Right lung (tissue), 5 donors: Measurements from ENCODE around the gene FAM118B. TPM values are rescaled to one million over a fixed set of nuclear protein-coding genes. Genes with fewer than 3 reads are reported as not detected.
"Not testable (repeated sequence)": the region's sequence is repeated elsewhere in the genome, so short reads cannot be mapped to it uniquely, and the experiment has no call there.

Source experiments
- DNase-seq, 2 donors: peaks; one replicate each; pipeline ENCODE4 v3.0.0-alpha.2; 2013
- polyA plus RNA-seq, 5 donors: library from polyadenylated mRNA; unstranded; fragments of 120-200 nt; gene quantifications; one replicate each; pipeline versions ENCODE4 v1.2.1 to v1.2.3, GENCODE V29; 2013; ENCODE audit warnings: inconsistent platforms in 1 of 5, low replicate concordance in 1 of 5; ENCODE audit not compliant: insufficient read length in 5 of 5, insufficient read depth in 1 of 5

Gene FAM118B
- polyA plus RNA-seq, 5 donors = 28.6 to 34.6 (median 30.5) TPM

DNA sequence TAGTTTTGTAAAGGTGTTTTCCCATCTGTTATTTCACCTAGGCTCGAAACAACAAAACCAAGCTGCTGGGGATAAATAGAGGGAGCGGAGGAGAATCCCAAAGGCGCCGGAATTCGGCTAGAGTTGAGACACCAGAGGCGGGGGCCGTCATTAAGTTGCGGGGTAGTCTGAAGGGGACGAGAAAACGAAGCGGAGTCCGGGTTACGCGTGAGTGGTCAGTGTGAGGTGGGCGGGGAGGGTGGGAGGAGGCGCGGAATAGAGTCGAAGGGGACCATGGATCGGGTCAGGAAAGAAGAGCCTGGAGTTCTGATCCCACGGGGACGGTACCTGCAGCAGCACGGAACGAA is 56.8 kb downstream of the FAM118B start:
- DNase-seq = no peak

DNA sequence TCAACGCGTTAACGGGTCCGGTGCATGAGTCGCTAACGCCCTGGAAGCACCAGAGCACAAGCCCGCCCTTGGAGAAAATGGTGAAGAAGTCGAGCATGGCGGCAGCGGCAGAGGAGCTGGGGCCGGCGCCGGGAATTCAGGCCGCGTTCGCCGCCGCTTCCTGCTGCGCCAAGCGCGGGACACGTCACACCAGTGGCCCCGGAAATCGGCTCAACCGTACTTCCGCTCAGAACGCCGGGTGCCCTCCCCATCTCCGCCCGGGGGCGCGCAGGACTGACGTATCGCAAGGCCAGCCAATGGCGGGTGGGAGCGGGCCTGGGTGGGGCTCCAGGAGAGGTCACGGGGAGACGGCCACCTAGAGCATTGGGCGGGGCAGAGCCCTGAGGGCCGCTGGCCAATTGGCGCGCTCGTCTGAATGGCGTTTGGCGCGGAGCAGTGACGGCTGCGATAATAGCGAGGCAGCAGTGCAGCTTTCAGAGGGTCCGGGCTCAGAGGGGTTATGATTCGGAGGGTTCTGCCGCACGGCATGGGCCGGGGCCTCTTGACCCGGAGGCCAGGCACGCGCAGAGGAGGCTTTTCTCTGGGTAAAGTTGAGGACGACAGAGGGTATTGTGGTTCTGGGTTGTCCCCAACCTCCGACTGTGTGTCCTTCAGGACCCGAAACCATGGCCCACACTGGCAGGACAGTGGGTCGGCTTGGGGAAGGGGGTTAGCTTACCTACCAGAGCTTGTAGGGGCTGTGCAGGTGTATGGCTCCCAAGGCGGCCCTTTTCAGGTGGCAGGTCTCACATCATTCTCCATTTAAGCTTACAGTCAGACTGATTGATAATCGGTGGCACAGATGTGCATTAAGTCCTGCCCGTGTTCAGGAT is 57.4 kb downstream of the FAM118B start, which contains the start of the genes FOXRED1 and SRPRA:
Gene FOXRED1 (plus strand): TSS at position 447 of the 872 bp plus-strand sequence. CDS start 53 bp downstream, at position 500.
Gene SRPRA (minus strand): TSS at position 188 of the 872 bp plus-strand sequence. CDS start 91 bp downstream, at position 97.
- peak; percentile 98 for DNase-seq

DNA sequence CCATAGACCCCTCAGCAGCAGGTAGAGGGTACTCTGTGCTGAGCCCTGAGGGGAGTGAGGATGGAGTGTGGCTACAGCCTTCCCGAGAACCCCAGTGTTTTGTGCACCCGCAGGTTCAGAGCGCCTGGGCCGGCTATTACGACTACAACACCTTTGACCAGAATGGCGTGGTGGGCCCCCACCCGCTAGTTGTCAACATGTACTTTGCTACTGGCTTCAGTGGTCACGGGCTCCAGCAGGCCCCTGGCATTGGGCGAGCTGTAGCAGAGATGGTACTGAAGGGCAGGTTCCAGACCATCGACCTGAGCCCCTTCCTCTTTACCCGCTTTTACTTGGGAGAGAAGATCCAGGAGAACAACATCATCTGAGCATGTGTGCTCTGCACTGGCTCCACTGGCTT is 65.7 kb downstream of the FAM118B start:
- DNase-seq = no peak

DNA sequence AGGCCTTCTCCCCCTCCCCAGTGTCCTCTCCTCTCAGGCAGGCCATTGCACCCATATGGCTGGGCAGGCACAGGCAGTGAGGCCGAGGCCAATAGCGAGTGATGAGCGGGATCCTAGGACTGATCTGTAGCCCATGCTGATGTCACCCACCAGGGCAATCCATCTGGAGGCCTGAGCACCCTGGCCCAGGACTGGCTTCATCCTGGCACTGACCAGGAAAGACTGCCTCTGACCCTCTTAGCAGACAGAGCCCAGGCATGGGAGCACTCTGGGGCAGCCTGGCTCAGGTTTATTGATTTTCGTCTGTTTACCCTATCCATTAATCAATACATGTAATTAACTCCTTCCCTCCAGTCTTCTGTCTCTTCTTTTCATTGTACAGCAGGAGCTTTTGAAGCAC is 66.2 kb downstream of the FAM118B start:
- DNase-seq = no peak

DNA sequence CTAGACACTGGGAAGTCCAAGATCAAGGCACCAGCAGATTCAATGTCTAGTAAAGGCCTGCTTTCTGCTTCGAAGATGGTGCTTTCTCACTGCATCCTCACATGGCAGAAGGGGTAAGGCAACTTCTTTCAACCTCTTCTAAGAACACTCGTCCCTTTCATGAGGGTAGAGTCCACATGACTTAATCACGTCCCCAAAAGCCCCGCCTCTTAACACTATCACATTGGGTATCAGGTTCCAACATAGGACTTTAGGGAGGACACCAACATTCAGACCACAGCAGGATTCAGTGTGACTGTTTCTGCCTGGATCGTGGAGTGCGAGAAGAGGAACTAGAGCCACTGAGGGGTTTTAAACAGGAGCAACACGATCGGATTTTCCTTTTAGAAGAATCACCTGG is 67.6 kb downstream of the FAM118B start:
- DNase-seq = no peak

DNA sequence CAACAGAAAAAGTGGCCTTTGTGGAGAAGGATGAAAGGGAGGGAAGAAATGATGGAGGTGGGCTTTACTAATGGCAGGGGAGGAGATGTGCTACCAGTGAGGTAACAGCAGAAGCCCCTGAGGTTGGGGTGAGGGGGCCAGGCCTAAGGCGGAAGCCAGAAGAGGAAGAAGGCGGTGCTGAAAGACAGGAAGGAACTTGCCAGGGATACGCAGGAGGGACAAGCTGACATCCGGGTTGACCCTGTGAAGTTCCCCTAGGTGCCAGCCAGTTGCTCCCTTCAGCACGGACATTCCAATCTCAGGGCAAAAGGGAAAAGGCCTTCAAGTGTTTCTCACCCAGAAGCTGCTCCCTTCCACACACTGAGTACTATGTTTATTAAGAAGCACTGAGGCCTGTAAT is 69.0 kb downstream of the FAM118B start:
- no peak for DNase-seq

DNA sequence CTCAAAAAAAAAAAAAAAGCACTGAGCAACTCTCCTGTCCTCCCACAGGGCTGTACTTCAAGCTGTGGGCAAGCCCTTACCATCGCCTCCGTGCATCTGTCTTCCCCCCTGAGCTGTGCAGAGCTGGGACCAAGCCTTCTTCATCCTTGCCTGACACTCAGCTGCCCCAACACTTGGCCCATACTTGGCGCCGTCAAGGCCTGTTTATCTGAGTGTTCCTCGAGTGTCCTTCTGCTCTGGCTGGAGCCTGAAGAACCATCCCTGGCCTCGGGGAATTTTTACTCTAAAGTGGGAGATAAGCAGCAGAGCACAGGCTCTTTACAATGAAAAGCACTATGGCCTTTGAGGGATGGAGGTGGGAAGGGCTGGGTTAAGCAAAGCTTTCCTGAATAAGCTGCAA is 69.7 kb downstream of the FAM118B start:
- DNase-seq = no peak

DNA sequence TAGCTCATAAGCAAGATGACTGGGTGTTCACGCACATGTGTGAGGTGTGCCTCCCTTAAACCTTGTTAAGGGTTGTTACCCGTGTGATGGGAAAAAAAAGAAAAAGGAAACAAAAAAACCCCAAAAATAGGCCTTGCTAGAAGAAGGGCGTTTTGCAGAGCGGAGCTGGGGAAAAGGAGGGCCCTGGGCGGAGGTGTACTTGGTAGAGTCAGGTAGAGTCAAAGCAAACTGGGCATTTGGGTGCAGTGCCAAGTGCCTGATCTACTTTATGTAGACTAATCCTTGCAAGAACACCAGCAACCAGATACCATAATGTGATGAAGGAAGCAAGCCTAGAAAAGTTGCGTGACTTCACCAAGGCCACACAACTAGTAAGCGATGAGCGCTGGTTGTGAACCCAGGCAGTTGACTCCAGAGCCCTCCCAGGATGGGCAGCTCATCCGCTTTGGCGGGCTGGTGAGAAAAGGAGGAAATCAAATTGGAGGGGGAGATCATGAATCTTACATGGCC is 70.1 kb downstream of the FAM118B start:
- DNase-seq = no peak

DNA sequence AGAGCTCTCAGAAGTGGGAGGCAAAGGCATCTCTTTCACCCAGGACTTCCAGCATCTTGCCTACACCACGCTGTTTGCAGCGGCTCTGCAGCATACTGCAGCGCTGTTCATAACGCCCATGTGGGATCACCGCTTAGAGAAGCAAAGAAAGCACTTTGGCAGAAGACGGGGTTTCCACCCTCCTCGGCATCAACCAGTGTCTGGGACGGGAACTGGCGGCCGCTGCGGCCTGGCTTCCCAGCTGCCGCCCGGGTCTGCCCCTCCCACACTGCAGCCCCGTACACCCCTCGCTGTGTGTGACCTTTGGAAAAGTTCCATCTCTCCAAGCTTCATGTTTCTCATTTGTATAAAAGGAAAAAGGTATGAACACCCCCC is 70.8 kb downstream of the FAM118B start:
- DNase-seq = peak in 1 of 2 donors; percentile 57

DNA sequence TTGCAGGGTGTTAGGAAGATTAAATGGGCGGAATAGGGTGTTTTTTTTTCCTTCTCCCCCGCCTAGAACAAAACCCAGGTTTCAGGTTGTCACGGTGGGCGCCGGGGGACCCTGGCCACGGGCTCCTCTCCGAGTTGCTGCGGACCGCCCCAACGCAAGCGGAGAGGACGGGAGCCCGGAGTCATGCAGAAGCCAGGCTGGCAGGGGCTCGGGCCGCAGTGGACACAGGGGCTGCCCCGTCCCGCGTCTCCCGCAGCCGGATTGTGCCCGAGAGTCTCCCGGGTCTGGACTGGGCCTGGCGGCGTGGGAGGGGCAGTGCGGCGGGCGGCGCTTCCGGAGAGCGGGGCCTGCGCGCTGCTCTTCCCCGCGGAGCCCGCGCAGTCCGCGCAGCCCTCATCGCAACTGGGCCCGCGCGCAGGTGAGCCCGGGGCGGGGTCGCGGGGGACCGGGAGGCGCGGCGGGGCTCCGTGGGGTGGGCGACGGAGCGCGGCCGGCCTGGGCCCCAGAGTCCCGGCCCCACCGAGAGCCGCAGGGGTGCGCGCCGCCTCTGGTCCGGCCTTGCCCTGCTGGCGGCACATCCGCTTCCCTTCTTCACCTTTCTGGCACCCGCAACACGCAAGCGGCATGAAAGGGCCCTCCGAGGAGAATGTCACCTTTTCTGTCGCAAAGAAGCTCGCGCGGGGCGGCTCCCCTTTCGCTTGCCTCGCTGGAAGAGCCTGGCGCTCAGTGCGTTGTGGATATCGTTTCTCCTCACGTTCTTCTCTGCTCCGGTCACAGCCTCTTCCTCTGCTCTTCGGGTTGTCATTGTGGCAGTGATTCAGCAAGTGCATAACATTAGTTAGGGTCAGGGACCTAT is 71.4 kb downstream of the FAM118B start, which contains the start of gene TIRAP:
Gene TIRAP (plus strand): TSS at position 358 of the 856 bp plus-strand sequence. CDS start 7,802 bp downstream, outside the sequence.
- DNase-seq = peak; percentile 54 to 66

DNA sequence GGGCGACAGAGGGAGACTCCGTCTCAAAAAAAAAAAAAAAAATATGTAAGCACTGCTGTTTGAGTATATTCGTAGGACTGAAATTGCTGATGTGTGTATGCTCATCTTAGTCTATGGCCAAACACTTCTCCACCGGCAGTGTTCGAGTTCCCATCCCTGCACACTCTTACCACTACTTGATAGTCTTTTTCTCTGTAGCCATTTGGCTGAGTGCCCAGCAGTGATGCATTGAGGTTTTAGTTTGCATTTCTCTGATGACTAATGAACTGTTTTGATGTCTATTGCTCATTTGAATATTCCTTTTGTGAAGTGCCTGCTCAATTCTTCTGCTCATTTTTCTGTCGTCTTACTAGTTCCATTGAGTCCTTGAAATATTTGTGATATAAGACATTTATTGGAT is 73.2 kb downstream of the FAM118B start:
- DNase-seq = no peak

DNA sequence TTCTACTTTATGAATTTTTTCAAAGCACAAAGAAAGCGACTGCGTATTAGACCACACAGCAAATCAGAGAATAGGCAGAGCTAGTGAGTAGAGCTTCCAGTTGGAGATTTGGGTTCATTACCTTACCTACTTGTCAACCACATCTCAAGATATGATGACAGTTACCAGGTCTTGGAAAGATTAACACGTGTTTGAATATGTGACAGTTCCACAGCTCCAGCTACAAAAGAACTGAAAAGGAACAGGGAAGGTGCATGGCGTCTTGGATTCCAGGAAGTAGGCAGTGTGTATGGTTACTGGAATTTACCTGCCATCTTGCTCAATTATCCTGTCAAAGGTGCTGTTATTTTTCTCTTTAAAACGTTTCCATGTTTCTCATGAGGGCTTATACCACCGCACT is 76.7 kb downstream of the FAM118B start:
- no peak for DNase-seq

DNA sequence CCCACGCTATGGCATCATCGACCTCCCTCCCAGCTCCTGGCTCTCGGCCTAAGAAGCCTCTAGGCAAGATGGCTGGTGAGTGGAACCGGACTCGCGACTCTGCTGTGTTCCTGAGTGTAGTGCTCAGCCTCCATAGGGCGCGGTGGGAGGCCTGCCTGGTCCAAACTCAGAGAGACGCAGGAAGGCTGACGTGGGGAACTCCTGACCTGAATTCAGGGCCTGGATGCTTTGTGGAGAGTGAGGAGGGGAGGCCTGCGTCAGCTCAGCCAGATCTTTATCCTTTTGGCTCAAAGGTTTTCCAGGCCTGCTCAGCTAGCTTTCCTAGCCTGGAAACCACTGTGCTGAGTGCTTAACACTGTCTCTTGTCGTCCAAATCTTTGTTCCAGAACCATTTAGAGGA is 79.3 kb downstream of the FAM118B start:
- DNase-seq = no peak

DNA sequence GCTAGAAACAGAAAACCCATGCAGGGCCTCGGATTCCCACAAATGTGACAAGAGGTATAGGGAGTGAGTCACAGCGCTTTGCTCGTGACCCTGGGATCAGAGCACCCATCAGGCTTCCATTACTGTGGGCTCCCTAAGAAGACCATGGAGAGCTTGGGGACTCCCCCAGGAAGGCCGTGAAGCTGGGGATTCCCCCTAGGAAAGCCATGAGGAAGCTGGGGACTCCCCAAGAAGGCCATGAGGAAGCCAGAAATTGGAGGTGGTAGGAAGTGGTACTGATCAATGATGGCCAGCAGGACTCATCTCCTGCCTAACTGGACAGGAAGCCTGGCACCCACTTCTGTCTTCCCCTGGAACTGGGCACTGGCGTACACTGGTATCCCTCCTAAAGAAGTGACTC is 82.1 kb downstream of the FAM118B start:
- no peak for DNase-seq

DNA sequence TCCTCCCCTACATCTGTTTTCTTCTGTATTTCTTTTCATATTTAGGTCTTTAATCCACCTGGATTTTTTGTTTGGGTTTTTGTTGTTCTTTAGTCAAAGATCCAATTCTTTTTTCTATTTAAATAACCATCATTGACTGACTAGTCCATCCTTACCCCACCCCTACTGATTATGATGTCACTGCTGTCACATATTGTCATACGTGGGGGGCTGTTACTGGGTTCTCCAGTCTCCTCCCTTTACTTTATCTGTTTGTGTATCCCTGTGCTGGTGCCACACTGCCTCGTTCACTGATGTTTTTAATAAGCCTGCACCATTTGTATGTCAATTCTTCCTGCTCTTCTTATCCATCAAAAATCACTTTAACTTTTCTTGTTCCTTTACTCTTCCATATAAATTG is 85.4 kb downstream of the FAM118B start:
- no peak for DNase-seq

DNA sequence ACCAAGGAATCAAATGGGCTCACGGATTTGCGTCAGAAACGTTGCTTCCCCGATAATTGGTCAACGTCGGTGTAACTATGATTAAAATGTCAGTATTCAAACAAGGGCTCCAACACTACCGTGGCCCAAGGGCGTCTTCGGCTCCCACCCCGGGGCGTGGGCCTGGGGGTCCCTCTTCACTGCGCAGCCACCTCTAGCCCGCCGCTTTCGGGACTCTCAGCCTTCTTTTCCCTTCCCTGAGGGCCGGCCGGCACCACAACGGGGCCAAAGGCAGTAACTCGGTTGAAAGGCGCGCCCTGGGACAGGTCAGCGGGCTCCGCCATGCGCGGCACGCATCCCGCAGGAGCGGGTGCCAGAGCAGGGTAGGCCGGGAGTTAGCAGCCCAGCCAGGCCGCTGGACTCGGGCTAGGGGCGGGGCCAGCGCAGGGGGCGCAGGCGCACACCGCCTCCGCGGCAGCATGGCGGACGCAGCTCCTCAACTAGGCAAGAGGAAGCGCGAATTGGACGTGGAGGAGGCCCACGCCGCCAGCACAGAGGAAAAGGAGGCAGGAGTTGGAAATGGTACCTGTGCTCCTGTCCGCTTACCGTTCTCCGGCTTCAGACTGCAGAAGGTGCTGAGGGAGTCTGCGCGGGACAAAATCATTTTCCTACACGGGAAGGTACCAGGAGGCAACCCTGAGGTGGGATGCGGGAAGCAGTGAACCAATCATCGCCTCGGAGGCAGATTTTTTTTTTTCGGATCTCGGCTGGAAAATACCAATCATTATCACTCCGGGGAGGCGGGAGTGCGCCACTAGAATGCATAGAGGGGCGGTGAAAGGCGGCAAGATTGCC is 92.3 kb downstream of the FAM118B start, which contains the start of gene DCPS:
Gene DCPS (plus strand): TSS at position 438 of the 834 bp plus-strand sequence. CDS start 21 bp downstream, at position 459.
- DNase-seq = peak; percentile 90 to 93

DNA sequence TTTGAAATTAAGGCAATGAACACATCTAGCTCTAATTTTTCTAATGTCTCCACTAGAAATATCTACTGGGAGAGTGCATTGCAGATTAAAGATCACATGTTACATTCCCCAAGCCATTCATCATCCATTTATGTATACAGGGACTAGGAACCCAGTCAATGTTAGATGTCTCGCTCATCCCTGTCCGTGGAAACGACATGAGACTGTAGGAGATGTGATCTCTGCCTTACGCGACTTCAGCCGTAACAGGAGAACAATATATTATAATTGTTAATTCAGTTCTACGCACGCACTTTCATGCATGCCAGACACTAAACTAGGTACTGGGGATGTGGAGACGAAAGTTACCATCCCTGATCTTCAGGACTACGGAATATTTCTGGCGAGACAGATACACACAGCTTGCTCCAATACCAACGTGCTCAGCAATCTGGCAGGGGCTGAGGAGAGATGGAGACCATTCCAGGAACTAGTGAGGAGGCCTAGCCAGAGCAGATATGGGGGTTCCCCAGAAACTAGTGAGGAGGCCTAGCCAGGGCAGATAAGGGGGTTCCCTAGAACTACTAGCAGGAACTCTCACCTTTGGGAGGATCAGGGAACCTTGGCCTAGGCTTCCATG is 93.0 kb downstream of the FAM118B start:
- no peak for DNase-seq

DNA sequence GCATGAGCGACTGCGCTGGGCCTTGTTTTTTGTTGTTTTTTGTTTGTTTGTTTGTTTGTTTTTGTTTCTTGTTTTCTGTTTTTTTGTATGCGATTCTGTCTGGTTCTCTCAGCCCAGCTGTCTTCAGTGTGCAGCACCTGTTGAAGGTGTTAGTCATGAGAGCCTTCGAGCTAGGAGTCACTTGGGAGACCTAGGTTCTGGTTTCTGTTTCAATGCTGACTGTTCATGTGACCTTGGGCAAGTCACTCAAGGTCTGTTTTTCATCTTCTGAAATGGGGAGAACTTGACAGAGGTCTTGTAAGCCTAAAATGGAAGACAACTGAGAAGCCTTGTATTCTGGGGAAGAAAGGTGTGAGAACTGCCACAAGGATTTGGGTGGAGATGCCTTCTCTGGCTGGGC is 94.1 kb downstream of the FAM118B start:
- DNase-seq = no peak

DNA sequence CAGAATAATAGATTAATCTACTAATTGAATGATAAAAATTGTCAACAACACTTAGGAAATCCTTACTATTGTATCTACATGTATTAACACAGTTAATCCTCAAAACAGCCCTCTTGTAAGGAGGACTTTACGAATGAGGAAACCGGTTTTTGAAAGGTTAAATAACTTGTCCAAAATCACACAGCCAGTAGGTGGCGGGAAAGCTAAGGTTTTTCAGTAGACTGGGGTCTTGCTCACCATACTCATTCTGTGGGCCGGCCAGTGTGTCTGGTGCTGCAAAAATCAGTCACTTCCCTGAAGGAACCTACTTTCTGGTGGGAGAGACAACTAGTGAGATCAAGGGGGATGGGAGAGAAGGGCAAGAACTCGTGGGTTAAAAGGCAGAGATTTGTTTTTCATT is 96.1 kb downstream of the FAM118B start:
- peak in 1 of 2 donors; percentile 23 for DNase-seq

DNA sequence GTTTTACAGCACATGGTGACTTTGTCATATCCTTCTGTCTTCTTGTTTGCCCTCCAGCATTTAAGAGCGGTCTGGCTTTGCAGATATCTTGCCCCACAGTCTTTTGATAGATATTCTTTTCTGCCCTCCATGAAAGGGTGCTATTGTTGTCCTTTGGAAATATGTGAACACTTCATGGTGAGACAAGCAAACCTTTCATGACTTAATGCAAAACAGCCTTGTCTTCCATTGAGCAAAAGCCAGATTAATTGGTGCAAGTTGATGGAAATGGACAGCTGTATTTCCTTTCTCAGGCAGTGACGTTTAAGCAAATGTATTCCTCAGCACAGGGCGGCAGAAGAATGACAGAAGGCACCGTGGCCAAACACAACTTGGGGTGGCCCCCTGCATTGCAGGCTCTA is 96.7 kb downstream of the FAM118B start:
- DNase-seq = no peak

DNA sequence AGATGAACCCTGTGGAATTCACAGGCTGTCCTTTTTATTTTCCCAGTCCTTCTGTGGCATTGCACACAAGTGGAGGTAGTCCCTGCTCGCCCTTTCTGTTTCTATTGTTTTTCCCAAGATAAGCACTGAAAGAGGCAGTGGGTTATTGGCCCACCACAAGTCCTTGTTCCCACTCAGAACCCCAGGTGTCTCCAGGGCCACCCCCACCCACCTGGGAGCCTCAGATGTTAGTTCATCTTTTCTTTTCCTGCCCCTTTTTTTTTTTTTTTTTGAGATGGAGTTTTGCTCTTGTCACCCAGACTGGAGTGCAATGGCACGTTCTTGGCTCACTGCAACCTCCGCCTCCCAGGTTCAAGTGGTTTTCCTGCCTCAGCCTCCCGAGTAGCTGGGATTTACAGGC is 97.2 kb downstream of the FAM118B start:
- not testable (repeated sequence) for DNase-seq
